Colonic mucosa (tissue), 4 donors: ENCODE results near the gene FBXW4. TPM values are rescaled to one million over a fixed set of nuclear protein-coding genes. Genes with fewer than 3 reads are reported as not detected.

Source experiments
- DNase-seq: peaks from one replicate; pipeline ENCODE4 v3.0.0-alpha.2; 2020
- H3K27ac ChIP-seq: fragments of 200-600 bp; one replicate; pipeline ENCODE4 v1.8.0; 2021
- H3K27me3 ChIP-seq: fragments of 200-600 bp; one replicate; pipeline ENCODE4 v1.8.0; 2021
- H3K36me3 ChIP-seq: fragments of 200-600 bp; one replicate; pipeline ENCODE4 v1.8.0; 2021
- H3K4me1 ChIP-seq: fragments of 200-600 bp; one replicate; pipeline ENCODE4 v1.8.0; 2021; ENCODE audit warnings: mild to moderate bottlenecking
- H3K4me3 ChIP-seq: fragments of 200-600 bp; one replicate; pipeline ENCODE4 v1.8.0; 2021
- H3K9ac ChIP-seq, 2 donors: one replicate each; pipeline ENCODE4 v1.7.0; 2013; ENCODE audit warnings: control low read depth in 2 of 2, low read depth in 2 of 2, low read length in 2 of 2
- H3K9me3 ChIP-seq: fragments of 200-600 bp; one replicate; pipeline ENCODE4 v1.8.0; 2021
- intact Hi-C: fragments of 100-400 bp; cut with DNase I; formaldehyde crosslinking; loops from one replicate; pipeline ENCODE4 v1.14.1; 2022
- total RNA-seq, 2 donors: library from RNA; stranded (reverse); fragmentation: NEBNext Ultra II Directional in 1 of 2; extraction: Animal tissue kit (Norgen Biotek cat#: 25700) in 1 of 2; gene quantifications; one replicate each; pipeline ENCODE4 v1.2.1, GENCODE V29; 2021
- TF ChIP-seq, protein P1 (sequence below): fragments of 200-600 bp; IDR thresholded peaks from one replicate; pipeline ENCODE4 v1.8.0; 2022; ENCODE audit warnings: antibody characterized with exemption, mild to moderate bottlenecking
- donor health status: healthy.
- donor health status: DM: no; HTN: no; CAD: no.
- donor health status: DM: no; HTN: no; CAD: no.

Gene FBXW4
- total RNA-seq, 2 donors from 2014 or later: 42.5 to 60.7 TPM

DNA sequence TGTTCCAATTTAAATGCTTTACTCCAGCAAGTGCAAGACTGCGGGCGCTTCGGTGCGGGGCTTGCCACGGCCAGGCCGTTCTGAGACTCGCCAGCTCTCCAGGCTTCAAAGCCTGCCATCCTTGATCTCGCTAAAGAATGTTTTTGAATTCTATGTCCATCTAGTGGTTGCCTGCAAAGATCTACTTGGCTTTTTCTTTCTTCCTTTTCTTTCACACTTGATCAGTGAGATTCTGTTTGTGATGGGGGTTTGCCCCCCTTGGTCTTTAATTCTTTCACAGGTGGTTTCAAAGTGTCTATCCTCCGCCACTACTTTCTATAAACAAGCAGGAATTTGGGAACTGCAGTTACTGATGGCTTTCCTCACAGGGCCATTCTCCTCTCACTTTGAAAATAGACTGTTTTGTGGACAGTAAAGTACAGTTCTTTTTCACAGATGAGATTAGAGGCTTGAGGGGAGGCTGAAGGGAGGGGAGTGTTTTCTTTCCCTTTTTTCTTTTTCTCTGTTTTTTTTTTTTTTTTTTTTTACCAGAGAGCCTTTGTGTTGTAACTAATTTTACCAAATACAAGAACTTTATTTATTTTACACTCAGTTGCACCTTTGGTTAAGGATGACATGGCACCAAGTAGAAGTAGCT is 15.2 kb upstream of the FBXW4 start:
- intact Hi-C loops: no loop called here
- TF ChIP-seq, protein P1, sequence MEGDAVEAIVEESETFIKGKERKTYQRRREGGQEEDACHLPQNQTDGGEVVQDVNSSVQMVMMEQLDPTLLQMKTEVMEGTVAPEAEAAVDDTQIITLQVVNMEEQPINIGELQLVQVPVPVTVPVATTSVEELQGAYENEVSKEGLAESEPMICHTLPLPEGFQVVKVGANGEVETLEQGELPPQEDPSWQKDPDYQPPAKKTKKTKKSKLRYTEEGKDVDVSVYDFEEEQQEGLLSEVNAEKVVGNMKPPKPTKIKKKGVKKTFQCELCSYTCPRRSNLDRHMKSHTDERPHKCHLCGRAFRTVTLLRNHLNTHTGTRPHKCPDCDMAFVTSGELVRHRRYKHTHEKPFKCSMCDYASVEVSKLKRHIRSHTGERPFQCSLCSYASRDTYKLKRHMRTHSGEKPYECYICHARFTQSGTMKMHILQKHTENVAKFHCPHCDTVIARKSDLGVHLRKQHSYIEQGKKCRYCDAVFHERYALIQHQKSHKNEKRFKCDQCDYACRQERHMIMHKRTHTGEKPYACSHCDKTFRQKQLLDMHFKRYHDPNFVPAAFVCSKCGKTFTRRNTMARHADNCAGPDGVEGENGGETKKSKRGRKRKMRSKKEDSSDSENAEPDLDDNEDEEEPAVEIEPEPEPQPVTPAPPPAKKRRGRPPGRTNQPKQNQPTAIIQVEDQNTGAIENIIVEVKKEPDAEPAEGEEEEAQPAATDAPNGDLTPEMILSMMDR: no peak
- DNase-seq: no peak
- H3K9ac ChIP-seq: no peak overlapping the region
- no peaks in the 10 kb centered on the region for H3K36me3 ChIP-seq
- no peaks in the 10 kb centered on the region for H3K4me1 ChIP-seq
- no peaks in the 10 kb centered on the region for H3K9me3 ChIP-seq
- no peaks in the 10 kb centered on the region for H3K27me3 ChIP-seq
- no peak overlapping the region for H3K4me3 ChIP-seq
- H3K27ac ChIP-seq: no peak overlapping the region

- H3K4me1 ChIP-seq: no peaks in the 10 kb centered on the region
- intact Hi-C loops: no loop called here
- no peak overlapping the region for H3K9ac ChIP-seq
- TF ChIP-seq, protein P1: no peak
- no peak overlapping the region for H3K27ac ChIP-seq
- no peak overlapping the region for H3K4me3 ChIP-seq
- no peak for DNase-seq
- H3K36me3 ChIP-seq: no peaks in the 10 kb centered on the region
- no peaks in the 10 kb centered on the region for H3K27me3 ChIP-seq
- no peaks in the 10 kb centered on the region for H3K9me3 ChIP-seq
Measured at GRCh38 chr10:101709359-101710058, 14.5 kb upstream of the FBXW4 start.

DNA sequence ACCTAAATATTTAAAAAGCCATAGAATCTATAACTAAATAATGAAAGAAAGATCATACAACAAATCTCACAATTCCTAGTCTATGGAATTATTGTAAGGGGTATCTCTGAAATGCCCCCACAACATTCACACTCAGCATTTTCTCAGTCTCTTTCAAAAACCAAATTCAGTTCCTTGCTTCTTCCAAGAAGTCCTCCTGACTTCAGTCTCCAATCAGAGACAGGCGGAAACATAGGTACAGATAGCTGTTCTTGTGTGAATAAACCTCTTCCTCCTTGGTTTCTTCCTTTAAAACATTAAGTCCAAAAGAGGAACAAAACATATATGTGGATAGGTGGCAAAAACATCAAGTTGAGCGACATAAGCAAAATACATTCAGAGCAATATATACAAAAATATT is 13.9 kb upstream of the FBXW4 start:
- H3K4me3 ChIP-seq: no peak overlapping the region
- no peaks in the 10 kb centered on the region for H3K9me3 ChIP-seq
- no peak for DNase-seq
- H3K9ac ChIP-seq: no peak overlapping the region
- H3K4me1 ChIP-seq: no peaks in the 10 kb centered on the region
- no peaks in the 10 kb centered on the region for H3K36me3 ChIP-seq
- intact Hi-C loops: no loop called here
- no peak overlapping the region for H3K27ac ChIP-seq
- H3K27me3 ChIP-seq: no peaks in the 10 kb centered on the region
- TF ChIP-seq, protein P1: no peak

DNA sequence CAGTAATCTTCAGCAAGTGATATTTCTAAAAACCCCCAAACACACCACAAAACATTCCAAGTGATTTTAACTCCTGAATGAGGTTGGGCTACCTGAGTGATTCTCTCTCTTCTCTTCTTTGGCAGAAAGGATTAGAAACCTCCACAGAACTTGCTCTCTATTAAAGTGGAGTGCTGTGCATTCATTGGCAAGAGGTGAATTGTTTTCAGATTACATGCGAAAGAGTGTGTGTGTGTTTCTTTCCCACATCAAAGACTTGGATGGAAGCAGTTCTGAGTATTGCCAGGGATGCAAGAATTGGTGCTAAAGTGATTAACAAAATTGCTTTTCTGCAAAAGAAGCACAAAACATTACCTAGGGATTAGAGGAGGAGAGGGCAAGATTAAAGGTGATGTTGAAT is 13.1 kb upstream of the FBXW4 start:
- intact Hi-C loops: no loop called here
- TF ChIP-seq, protein P1: no peak
- H3K4me3 ChIP-seq: no peak overlapping the region
- no peak overlapping the region for H3K9ac ChIP-seq
- no peak for DNase-seq
- H3K9me3 ChIP-seq: no peaks in the 10 kb centered on the region
- no peaks in the 10 kb centered on the region for H3K27me3 ChIP-seq
- no peaks in the 10 kb centered on the region for H3K36me3 ChIP-seq
- no peak overlapping the region for H3K27ac ChIP-seq
- H3K4me1 ChIP-seq: no peaks in the 10 kb centered on the region

DNA sequence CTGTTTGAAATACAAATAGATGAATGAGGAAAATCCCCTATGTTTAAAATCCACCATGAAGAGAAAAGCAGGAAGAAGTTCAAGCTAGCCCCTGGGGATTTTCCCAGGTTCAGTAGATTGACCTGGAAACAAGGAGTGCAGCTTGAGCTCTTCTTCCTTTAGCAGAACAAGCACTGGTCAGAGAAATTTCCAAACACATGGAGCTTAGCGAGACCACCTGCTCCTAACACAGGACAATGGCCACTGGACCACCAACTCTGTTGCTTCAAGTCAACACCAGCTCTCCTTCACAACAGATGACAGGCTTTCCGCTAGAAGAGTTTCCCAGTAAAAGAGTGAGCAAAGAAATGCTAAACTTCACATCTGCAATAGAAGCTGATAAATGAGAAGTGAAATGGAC is 9.4 kb upstream of the FBXW4 start:
- intact Hi-C loops: no loop called here
- no peaks in the 10 kb centered on the region for H3K4me1 ChIP-seq
- H3K9ac ChIP-seq: no peak overlapping the region

More for the DNA sequence above, 9.4 kb upstream of the FBXW4 start:
- Histone ChIP-seq H3K9me3 (no peaks in the 10 kb centered on the region), H3K27me3 (no peaks in the 10 kb centered on the region), H3K4me3 (no peak overlapping the region), H3K36me3 (no peaks in the 10 kb centered on the region), H3K27ac (no peak overlapping the region)
- TF ChIP-seq, protein P1: no peak
- no peak for DNase-seq
